LNCaP clone FGC (cell line): Measurements from ENCODE around the gene SIRPB1.
"Not testable (repeated sequence)": the region's sequence is repeated elsewhere in the genome, so short reads cannot be mapped to it uniquely, and the experiment has no call there.

ENCODE experiments used
- DNase-seq: peaks from one replicate; pipeline ENCODE4 v3.0.0-alpha.2; 2011; ENCODE audit warnings: low read depth
- H3K4me3 ChIP-seq: 2 replicates; pipeline ENCODE4 v1.5.1; 2011; ENCODE audit warnings: mild to moderate bottlenecking, low read depth, low read length, control low read depth
- TF ChIP-seq, protein P1 (sequence below): IDR thresholded peaks from 2 replicates; pipeline ENCODE4 v1.5.1; 2012; ENCODE audit warnings: mild to moderate bottlenecking; ENCODE audit not compliant: control insufficient read depth, insufficient read depth; ENCODE audit errors: extremely low read depth

SIRPB1 gene

DNA sequence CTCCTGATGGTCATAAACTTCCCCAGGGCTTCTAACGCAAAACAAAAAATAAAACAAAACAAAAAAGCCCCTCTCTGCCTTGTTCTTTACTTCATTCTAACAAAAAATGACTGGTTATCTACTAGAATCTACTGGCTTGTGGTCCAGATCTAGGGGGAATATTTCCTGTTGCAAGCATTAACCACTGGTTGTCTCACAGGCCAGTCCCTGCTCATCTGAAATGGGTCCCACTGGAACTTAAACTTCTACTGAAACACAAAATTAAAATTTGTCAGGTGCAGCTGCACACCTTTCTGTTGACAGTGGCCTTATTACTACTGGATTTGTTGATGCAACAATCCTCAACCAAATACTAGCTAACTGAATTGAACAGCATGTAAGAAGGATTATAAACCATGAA lies 32.3 kb upstream of the SIRPB1 start:
- DNase-seq: no peak
- TF ChIP-seq, protein P1, sequence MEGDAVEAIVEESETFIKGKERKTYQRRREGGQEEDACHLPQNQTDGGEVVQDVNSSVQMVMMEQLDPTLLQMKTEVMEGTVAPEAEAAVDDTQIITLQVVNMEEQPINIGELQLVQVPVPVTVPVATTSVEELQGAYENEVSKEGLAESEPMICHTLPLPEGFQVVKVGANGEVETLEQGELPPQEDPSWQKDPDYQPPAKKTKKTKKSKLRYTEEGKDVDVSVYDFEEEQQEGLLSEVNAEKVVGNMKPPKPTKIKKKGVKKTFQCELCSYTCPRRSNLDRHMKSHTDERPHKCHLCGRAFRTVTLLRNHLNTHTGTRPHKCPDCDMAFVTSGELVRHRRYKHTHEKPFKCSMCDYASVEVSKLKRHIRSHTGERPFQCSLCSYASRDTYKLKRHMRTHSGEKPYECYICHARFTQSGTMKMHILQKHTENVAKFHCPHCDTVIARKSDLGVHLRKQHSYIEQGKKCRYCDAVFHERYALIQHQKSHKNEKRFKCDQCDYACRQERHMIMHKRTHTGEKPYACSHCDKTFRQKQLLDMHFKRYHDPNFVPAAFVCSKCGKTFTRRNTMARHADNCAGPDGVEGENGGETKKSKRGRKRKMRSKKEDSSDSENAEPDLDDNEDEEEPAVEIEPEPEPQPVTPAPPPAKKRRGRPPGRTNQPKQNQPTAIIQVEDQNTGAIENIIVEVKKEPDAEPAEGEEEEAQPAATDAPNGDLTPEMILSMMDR: no peak
- H3K4me3 ChIP-seq: no peak overlapping the region

DNA sequence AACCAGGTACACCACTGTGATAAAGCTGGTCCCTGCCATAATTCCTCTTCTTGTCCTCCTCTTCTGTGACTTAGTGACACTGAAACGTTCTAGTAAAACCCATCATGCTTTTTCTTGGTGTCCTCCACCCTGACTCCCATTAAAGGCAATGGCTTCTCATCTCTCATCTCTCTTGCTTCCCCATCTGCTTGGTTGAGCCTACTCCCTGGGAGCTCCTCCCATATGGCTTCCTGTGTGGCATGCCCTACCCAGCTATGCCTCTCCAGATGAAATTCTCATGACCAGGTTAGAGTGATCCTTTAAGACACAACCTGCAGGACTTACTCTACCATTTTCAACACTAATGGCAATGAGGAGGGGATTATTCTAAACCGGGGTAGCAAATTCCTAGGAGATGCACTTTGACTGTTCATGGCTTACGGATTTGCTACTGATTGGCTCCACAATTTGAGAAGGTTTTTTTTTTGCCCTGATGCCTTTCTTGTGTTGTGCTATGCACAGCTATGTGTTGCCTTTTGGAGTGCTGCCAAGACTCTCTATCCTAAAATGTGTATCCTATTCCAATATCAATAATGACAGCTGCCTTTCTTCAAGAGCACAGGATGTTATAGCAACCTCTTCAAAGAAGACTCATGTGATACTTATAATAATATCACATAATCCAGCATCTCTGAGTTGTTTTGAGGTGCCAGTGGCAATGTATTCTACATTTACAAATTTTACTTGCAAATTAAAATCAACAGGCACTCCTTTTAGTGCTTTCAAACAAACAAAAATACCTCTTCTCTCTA lies 31.7 kb upstream of the SIRPB1 start:
- TF ChIP-seq, protein P1: no peak
- DNase-seq: no peak

DNA sequence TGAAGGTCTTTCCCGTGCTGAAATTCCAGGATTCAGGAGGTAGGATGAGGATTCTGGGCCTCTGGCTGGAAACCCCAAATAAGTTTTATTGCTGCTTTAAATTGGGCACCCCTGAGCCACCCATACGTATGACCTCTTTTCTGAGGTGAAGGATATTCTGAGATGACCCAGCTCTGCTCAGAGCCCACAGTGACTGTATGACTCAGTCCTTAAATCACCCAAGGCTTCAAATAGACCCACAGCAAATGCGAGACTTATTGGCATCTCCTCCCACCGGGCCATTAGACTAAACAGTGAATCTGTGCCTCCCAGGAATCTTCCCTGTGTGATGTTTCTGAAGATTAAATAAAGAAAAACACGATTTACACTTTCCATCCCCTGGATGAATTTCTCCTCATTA lies 28.3 kb upstream of the SIRPB1 start:
- H3K4me3 ChIP-seq: no peak overlapping the region
- DNase-seq: no peak
- TF ChIP-seq, protein P1: no peak

More for the DNA sequence above, 31.7 kb upstream of the SIRPB1 start:
- no peak overlapping the region for H3K4me3 ChIP-seq

DNA sequence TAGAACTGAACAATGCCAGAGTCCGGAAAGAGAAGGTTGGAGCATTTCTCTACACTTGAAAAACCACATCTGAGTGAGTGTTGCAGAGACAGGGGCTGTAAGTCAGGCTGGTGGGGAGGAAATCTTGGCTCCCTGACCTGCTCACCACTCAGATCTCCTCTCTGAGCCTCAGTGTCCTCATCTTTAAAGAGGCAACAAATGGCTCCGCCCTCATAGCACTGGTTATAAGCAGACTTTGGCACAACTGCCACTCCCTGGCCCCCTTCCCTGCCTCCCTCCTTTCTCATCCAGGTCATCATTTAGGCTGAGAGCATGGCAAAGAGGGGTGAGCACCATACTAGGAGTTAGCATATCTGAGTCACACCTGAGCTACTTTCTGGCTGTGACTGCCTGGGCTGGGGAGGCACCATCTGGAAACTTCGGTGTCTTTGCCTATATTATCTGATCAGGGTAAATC lies 27.2 kb upstream of the SIRPB1 start:
- TF ChIP-seq, protein P1: no peak
- H3K4me3 ChIP-seq: no peak overlapping the region
- DNase-seq: no peak

DNA sequence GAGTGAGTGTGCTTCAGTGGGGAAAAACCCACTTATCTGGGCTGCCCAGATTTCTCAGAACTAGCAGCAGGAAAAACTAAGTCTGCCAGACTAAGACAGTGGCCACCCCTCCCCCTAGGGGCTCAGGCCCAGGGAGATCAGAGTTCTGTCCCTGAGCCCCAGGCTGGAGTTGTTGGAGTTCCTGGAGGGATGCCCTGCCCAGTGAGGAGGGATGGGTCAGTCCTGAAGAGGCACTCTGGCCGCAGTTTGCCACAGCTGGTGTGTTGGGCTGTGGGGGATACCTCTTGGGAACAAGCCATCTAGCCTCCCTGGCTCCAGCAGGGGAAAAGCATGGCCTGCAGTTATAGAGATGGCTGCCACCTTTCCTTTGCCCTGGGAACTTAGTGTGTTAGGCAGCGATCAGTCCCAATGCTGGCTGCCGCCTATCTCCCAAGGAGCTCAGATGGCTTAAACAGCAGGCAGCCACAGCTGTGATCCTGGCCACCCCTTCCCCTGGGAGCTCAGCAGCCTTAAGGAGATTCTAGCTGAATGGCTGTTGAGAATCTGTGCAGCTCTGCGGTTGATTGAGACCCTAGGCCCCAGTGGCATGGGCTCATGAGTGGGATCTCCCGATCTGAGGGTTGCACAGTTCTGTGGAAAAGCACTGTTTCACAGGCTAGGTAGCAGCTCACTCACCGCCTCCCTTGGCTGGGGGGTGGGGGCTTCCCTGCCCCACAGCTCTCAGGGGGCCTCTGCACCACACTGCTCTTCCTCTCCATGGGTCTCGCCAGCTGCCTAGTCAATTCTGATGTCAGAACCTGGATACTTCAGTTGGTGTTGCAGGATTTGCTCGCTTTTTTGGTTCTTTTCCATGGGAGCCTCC lies 24.5 kb upstream of the SIRPB1 start:
- TF ChIP-seq, protein P1: no peak
- no peak for DNase-seq
- no peak overlapping the region for H3K4me3 ChIP-seq

DNA sequence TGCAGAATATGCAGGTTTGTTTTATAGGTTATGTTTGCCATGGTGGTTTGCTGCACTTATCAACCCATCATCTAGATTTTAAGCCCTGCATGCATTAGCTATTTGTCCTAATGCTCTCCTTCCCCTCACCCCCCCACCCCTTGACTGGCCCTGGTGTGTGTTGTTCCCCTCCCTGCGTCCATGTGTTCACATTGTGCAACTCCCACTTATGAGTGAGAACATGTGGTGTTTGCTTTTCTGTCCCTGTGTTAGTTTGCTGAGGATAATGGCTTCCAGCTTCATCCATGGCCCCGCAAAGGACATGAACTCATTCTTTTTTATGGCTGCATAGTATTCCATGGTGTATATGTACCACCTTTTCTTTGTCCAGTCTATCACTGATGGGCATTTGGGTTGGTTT lies 18.8 kb upstream of the SIRPB1 start:
- H3K4me3 ChIP-seq, DNase-seq: not testable (repeated sequence)

DNA sequence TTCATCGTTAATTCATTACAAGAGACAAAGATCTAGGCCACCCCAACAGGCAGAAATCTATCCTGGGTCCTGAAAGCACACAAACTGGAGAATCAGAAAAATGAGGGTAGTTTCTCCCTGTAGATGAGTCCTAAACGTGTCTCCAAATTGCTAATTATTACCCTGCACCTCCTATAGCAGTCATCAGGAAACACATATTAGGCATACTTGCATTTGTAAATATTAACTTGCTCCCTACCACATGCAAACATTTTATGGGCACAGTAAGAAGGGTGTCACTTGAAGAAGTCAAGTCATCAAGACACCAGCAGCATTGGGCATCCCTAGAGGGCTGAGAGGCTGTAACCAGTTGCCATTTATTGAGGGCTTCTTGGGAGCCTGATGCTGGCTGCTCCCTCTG lies 17.9 kb upstream of the SIRPB1 start:
- no peak overlapping the region for H3K4me3 ChIP-seq
- TF ChIP-seq, protein P1: no peak
- DNase-seq: no peak
